Small intestine (tissue), 7 donors: ENCODE measurements around the gene SPEM1. TPM values are rescaled to one million over a fixed set of nuclear protein-coding genes. Genes with fewer than 3 reads are reported as not detected.

ENCODE experiments used
- DNase-seq, 2 donors: peaks; one replicate each; pipeline versions ENCODE4 v3.0.0 to v3.0.0-alpha.2; 2013
- FAIRE-seq: peaks from 2 replicates; lab custom pipeline; 2012; peaks lifted over from hg19 to GRCh38; lab: Jason Lieb, UNC
- H3K27ac ChIP-seq, 3 donors: one replicate each; pipeline ENCODE4 v1.5.1; 2013; ENCODE audit warnings: low read length in 2 of 3, mild to moderate bottlenecking in 2 of 3, control low read depth in 1 of 3, inconsistent platforms in 1 of 3, low read depth in 1 of 3, moderate library complexity in 1 of 3
- H3K27me3 ChIP-seq, 3 donors: one replicate each; pipeline ENCODE4 v1.6.1; 2013; ENCODE audit warnings: low read length in 3 of 3, inconsistent platforms in 1 of 3; ENCODE audit not compliant: control insufficient read depth in 3 of 3, insufficient read depth in 3 of 3
- H3K36me3 ChIP-seq, 3 donors: one replicate each; pipeline ENCODE4 v1.6.1; 2013; ENCODE audit warnings: low read length in 3 of 3, inconsistent platforms in 1 of 3, low read depth in 1 of 3, mild to moderate bottlenecking in 1 of 3, moderate library complexity in 1 of 3; ENCODE audit not compliant: control insufficient read depth in 3 of 3, insufficient read depth in 2 of 3
- H3K4me1 ChIP-seq, 3 donors: one replicate each; pipeline ENCODE4 v1.6.1; 2013; ENCODE audit warnings: low read length in 2 of 3, inconsistent platforms in 1 of 3, low read depth in 1 of 3, mild to moderate bottlenecking in 1 of 3, moderate library complexity in 1 of 3; ENCODE audit not compliant: control insufficient read depth in 3 of 3, insufficient read depth in 2 of 3
- H3K4me3 ChIP-seq, 3 donors: one replicate each; pipeline ENCODE4 v1.5.1; 2013; ENCODE audit warnings: low read length in 3 of 3, control low read depth in 1 of 3, inconsistent platforms in 1 of 3, low read depth in 1 of 3, mild to moderate bottlenecking in 1 of 3, moderate library complexity in 1 of 3
- H3K9me3 ChIP-seq, 2 donors: one replicate each; pipeline ENCODE4 v1.6.1; 2013; ENCODE audit warnings: low read depth in 1 of 2, low read length in 1 of 2; ENCODE audit not compliant: control insufficient read depth in 2 of 2, insufficient read depth in 1 of 2
- WGBS, 3 donors: extraction: QIAGEN DNeasy Blood & Tissue Kit; methylation state at CpG; one replicate each; pipeline ENCODE4 v1.1.7; 2013; 5-methylcytosine and 5-hydroxymethylcytosine counted together
- polyA plus RNA-seq, 4 donors: library from polyadenylated mRNA; stranded (reverse) in 3 of 4; unstranded in 1 of 4; fragments of 200-250 nt in 3 of 4; fragments of 120-200 nt in 1 of 4; gene quantifications; one replicate each; pipeline versions ENCODE4 v1.2.1 to v1.2.3, GENCODE V29; 2013
- donor health status: healthy with polysubstance abuse.
- donor health status: control.
- donor health status: control.
- donor health status: Bipolar disorder and iron deficiency.
- donor health status: healthy.

Gene SPEM1
- polyA plus RNA-seq, 4 donors = not detected

DNA sequence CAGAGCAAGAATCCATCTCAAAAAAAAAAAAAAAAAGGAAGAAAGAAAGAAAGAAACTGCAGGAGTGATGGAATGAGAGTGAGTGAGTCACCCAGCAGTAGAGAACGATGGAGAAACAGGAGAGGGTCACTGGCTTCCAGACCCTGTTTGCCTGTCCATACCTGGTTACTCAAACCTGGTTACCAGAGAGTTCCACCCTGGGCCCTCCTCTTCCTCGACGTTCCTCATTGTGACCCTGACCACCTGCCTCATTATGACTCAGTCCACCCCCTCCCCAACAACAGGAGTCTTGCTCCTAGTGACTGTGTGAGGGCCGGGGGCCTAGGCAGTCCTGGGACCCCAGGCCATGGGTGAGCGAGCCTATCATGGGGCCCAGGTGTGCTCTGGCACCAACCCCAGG lies 8.4 kb downstream of the SPEM1 start, which contains the start of gene SPEM3:
Gene SPEM3, plus strand, starts transcription at position 301 of the 400 bp plus-strand sequence. Its CDS starts 46 bp downstream, at position 347.
- H3K4me3 ChIP-seq = no peak within 1 kb of the TSS
- DNase-seq = no peak
- peaks cover 0 to 3% (median 0%) of the 10 kb centered on the region in 3 donors for H3K27me3 ChIP-seq
- FAIRE-seq = no peak
- WGBS, 3 donors = 42 to 72% (median 52%) methylated on average over 5 of the region's 5 CpGs
- no peaks in the 10 kb centered on the region for H3K4me1 ChIP-seq
- no peaks in the 10 kb centered on the region for H3K36me3 ChIP-seq
- H3K9me3 ChIP-seq = no peaks in the 10 kb centered on the region
- no peak within 1 kb of the TSS for H3K27ac ChIP-seq

DNA sequence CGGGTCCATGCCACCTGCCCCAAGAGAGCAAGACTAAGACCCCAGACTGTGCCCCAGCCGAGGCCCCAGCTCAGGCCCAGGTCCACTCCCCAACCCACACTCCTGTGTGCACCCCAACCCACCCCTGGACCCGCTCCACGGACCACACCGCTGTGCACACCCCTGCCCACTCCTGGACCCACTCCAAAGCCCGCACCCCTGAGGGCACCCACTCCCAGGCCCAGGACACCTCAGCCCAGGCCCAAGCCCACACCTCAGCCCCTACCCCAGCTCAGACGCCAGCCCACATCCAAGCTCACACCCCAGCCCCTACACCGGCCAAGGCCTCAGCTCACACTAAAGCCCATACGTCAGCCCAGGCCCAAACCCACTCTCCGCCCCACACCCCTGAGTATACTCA lies 9.6 kb downstream of the SPEM1 start:
- no peak overlapping the region for H3K4me3 ChIP-seq
- FAIRE-seq (no peak), DNase-seq (no peak)
- H3K36me3 ChIP-seq = no peaks in the 10 kb centered on the region
- no peaks in the 10 kb centered on the region for H3K9me3 ChIP-seq
- peaks cover 0 to 3% (median 0%) of the 10 kb centered on the region in 3 donors for H3K27me3 ChIP-seq
- 91 to 93% (median 92%) methylated on average over 10 of the region's 10 CpGs for WGBS, 3 donors
- H3K4me1 ChIP-seq = no peaks in the 10 kb centered on the region
- no peak overlapping the region for H3K27ac ChIP-seq

DNA sequence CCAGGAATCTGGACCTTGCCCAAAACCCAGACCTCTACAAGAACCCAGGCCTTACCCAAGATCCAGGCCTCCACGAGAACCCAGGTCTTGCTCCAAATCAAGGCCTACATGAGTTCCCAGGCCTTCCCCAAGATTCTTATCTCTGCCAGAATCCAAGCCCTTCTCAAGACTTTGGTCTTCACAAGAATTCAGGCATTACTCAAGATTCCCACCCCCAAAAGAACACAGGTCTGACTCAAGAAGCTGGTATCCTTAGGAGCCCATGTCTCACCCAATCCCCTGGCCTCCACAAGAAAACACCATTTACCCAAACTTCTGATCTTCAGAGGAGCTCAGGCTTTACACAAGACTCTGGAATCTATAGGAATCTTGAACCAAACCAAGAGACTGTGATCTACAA lies 11.1 kb downstream of the SPEM1 start:
- H3K4me3 ChIP-seq = no peak overlapping the region
- no peaks in the 10 kb centered on the region for H3K36me3 ChIP-seq
- no peak for FAIRE-seq
- peaks cover 0 to 10% (median 0%) of the 10 kb centered on the region in 3 donors for H3K27me3 ChIP-seq
- no peak for DNase-seq
- no peaks in the 10 kb centered on the region for H3K9me3 ChIP-seq
- H3K27ac ChIP-seq = no peak overlapping the region
- WGBS, 3 donors = 87 to 91% (median 91%) methylated on average over 1 of the region's 1 CpG
- H3K4me1 ChIP-seq = peaks cover 0 to 3% (median 0%) of the 10 kb centered on the region in 3 donors

DNA sequence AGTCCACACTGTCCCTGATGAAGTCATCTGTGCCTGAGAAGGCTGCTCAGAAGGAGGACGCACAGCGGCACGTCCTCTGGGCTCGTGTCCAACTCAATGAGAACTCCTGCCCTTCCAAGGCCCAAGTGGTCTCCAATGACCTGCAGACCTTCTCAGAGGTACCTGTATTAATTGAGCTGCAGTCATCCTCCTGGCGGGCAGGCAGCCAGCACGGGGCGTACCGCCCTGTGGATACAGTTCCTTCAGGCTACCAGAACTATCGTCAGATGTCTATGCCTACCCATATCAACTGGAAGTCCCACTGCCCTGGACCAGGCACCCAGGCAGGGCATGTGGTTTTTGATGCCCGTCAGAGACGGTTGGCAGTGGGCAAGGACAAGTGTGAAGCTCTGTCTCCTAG lies 12.2 kb downstream of the SPEM1 start:
- no peak for DNase-seq
- no peaks in the 10 kb centered on the region for H3K36me3 ChIP-seq
- no peak overlapping the region for H3K4me3 ChIP-seq
- WGBS, 3 donors = 90 to 95% (median 94%) methylated on average over 11 of the region's 11 CpGs
- no peak for FAIRE-seq
- no peak overlapping the region for H3K27ac ChIP-seq
- peaks cover 0 to 11% (median 0%) of the 10 kb centered on the region in 3 donors for H3K4me1 ChIP-seq
- peaks cover 0 to 19% (median 0%) of the 10 kb centered on the region in 3 donors for H3K27me3 ChIP-seq
- H3K9me3 ChIP-seq = no peaks in the 10 kb centered on the region

DNA sequence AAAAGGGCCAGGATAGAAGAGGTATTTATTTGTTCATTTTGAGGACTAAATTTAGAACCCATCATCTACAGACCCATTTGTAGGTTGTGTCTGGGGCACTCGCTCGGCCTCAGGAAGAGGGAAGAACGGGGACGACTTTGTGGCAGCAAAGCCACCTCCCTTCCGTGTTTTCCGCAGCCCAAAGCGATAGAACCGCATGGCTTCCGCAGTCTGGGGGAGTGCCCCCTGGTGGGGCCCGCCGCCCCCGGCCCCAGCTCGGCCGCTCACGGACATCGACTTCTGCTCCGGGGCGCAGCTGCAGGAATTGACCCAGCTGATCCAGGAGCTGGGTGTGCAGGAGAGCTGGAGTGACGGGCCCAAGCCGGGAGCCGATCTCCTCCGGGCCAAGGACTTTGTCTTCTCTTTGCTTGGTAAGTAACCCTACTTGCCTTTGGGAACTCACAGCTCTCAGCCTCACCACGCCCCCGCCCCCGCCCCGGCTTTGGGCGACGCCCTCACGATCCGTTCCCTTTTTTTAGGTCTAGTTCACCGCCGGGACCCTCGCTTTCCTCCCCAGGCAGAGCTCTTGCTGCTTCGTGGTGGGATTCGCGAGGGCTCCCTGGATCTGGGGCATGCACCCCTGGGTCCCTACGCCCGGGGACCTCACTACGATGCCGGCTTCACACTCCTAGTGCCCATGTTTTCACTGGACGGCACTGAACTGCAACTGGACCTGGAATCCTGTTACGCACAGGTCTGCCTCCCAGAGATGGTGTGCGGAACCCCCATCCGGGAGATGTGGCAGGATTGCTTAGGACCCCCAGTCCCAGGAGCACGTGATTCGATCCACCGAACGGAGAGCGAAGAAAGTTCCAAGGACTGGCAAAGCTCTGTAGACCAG lies 15.8 kb downstream of the SPEM1 start:
- 3 to 6% (median 6%) methylated on average over 47 to 49 of the region's 49 CpGs for WGBS, 3 donors
- Histone ChIP-seq H3K4me1 (peaks cover 0 to 41% (median 4%) of the 10 kb centered on the region in 3 donors), H3K36me3 (peaks cover 0 to 2% (median 0%) of the 10 kb centered on the region in 3 donors), H3K9me3 (no peaks in the 10 kb centered on the region), H3K27ac (peak overlapping the region; percentile 79 to 93 (median 80)), H3K4me3 (peak overlapping the region; percentile 64 to 71 (median 65)), H3K27me3 (peaks cover 3 to 50% (median 6%) of the 10 kb centered on the region in 3 donors)
- DNase-seq (peak; percentile 67 to 81), FAIRE-seq (no peak)

DNA sequence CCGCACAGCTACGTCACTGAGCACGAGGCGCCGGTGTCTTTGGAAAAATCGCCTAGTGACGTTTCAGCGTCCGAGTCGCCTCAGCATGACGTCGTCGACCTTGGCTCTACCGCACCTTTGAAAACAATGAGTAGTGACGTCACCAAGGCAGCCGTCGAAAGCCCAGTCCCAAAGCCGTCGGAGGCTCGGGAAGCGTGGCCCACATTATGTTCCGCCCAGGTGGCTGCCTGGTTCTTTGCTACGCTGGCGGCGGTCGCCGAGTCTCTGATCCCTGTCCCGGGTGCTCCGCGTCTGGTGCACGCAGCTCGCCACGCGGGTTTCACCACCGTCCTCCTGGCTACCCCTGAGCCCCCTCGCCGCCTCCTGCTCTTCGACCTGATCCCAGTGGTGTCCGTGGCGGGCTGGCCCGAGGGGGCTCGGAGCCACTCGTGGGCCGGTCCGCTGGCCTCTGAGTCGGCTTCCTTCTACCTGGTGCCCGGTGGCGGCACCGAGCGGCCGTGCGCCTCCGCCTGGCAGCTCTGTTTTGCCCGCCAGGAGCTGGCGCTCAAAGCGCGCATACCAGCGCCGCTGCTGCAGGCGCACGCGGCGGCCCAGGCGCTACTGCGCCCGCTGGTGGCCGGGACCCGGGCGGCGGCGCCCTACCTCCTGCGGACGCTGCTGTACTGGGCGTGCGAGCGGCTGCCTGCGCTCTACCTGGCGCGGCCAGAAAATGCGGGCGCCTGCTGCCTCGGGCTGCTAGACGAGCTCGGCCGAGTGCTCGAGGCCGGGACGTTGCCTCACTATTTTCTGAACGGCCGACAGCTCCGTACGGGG lies 16.6 kb downstream of the SPEM1 start:
- peak overlapping the region; percentile 79 to 93 (median 83) for H3K27ac ChIP-seq
- H3K9me3 ChIP-seq = no peaks in the 10 kb centered on the region
- H3K36me3 ChIP-seq = peaks cover 0 to 2% (median 0%) of the 10 kb centered on the region in 3 donors
- no peak for FAIRE-seq
- H3K4me3 ChIP-seq = peak overlapping the region in 2 of 3 donors; percentile 64 to 71
- H3K27me3 ChIP-seq = peaks cover 3 to 58% (median 6%) of the 10 kb centered on the region in 3 donors
- 4 to 7% (median 6%) methylated on average over 87 to 92 of the region's 92 CpGs for WGBS, 3 donors
- DNase-seq = peak; percentile 85 to 94
- peaks cover 0 to 41% (median 4%) of the 10 kb centered on the region in 3 donors for H3K4me1 ChIP-seq

DNA sequence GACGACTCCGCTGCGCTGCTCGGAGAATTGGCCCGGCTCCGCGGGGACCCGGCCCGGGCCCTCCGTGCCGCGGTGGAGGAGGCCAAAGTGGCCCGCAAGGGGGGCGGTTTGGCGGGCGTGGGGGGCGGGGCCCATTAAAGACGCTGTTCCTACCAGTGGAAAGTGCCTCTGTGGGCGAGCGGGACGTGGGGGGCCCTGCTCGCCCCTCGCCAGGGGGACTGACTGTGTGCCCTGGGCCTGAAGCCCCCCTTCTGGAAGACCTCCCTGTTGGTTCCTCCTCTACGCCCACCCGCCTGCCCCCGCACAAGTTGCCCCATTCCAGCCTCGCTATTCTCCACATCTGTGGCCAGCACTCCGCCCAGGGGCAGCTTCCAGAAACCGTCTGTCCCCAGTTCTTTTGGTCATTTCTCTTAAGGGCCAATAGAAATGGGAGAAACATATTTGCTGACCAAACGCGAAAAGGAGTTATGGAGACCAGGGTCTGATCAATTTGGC lies 17.3 kb downstream of the SPEM1 start:
- no peak for FAIRE-seq
- H3K27ac ChIP-seq = no peak overlapping the region
- peaks cover 0 to 2% (median 0%) of the 10 kb centered on the region in 3 donors for H3K36me3 ChIP-seq
- H3K27me3 ChIP-seq = peaks cover 3 to 65% (median 6%) of the 10 kb centered on the region in 3 donors
- H3K9me3 ChIP-seq = no peaks in the 10 kb centered on the region
- 32 to 42% (median 34%) methylated on average over 22 to 31 of the region's 31 CpGs for WGBS, 3 donors
- peak overlapping the region in 2 of 3 donors; percentile 28 to 71 for H3K4me3 ChIP-seq
- H3K4me1 ChIP-seq = peaks cover 0 to 41% (median 4%) of the 10 kb centered on the region in 3 donors
- DNase-seq = no peak
